MM.1S (cell line): ENCODE data around the gene RNASE8.

ENCODE experiments used
- EZH2 ChIP-seq: fragments of 300-600 bp; sonication (generic); optimal IDR thresholded peaks from 2 replicates; pipeline ENCODE3; 2017; ENCODE audit warnings: low read depth, mild to moderate bottlenecking, antibody characterized with exemption, low read length, mixed read lengths
- EZH2phosphoT487 ChIP-seq: fragments of 300-600 bp; sonication (generic); IDR thresholded peaks from 2 replicates; pipeline ENCODE4 v1.6.1; 2018; ENCODE audit warnings: antibody characterized with exemption, low read length
- TF ChIP-seq, protein P1 (sequence below): fragments of 300-600 bp; sonication (generic); IDR thresholded peaks from 2 replicates; pipeline ENCODE4 v1.5.1; 2016; ENCODE audit warnings: antibody characterized with exemption, low read length, mixed read lengths

- no peak for TF ChIP-seq EZH2phosphoT487
- TF ChIP-seq, protein P1, sequence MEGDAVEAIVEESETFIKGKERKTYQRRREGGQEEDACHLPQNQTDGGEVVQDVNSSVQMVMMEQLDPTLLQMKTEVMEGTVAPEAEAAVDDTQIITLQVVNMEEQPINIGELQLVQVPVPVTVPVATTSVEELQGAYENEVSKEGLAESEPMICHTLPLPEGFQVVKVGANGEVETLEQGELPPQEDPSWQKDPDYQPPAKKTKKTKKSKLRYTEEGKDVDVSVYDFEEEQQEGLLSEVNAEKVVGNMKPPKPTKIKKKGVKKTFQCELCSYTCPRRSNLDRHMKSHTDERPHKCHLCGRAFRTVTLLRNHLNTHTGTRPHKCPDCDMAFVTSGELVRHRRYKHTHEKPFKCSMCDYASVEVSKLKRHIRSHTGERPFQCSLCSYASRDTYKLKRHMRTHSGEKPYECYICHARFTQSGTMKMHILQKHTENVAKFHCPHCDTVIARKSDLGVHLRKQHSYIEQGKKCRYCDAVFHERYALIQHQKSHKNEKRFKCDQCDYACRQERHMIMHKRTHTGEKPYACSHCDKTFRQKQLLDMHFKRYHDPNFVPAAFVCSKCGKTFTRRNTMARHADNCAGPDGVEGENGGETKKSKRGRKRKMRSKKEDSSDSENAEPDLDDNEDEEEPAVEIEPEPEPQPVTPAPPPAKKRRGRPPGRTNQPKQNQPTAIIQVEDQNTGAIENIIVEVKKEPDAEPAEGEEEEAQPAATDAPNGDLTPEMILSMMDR = no peak
- no peak for TF ChIP-seq EZH2
Observed at GRCh38 chr14:21022686-21023085, 34.9 kb upstream of the RNASE8 start.
